Spleen (tissue), 11 donors: ENCODE results near the gene HOXC12. TPM values are rescaled to one million over a fixed set of nuclear protein-coding genes. Genes with fewer than 3 reads are reported as not detected.

ENCODE experiments used
- DNase-seq: peaks from one replicate; pipeline ENCODE4 v3.0.0-alpha.2; 2020
- H3K27ac ChIP-seq, 8 donors: fragments of 200-600 bp; sonication (generic) in 7 of 8; 1 replicate in 4 of 8; 2 replicates in 4 of 8; pipeline versions ENCODE4 v1.5.0 to v1.8.0; 2016 to 2021; ENCODE audit warnings: inconsistent platforms in 4 of 8, mild to moderate bottlenecking in 4 of 8, moderate library complexity in 1 of 8
- H3K27me3 ChIP-seq, 7 donors: fragments of 200-600 bp; sonication (generic) in 6 of 7; replicated peaks in 1 of 7; 1 replicate in 4 of 7; 2 replicates in 3 of 7; pipeline versions ENCODE4 v1.5.0 to v1.8.0; 2016 to 2021; ENCODE audit warnings: inconsistent platforms in 3 of 7, mild to moderate bottlenecking in 1 of 7
- H3K36me3 ChIP-seq, 6 donors: fragments of 200-600 bp; sonication (generic) in 5 of 6; 1 replicate in 4 of 6; 2 replicates in 2 of 6; pipeline versions ENCODE4 v1.5.0 to v1.8.0; 2016 to 2021; ENCODE audit warnings: inconsistent platforms in 2 of 6
- H3K4me1 ChIP-seq, 6 donors: fragments of 200-600 bp; sonication (generic) in 5 of 6; 1 replicate in 3 of 6; 2 replicates in 3 of 6; pipeline versions ENCODE4 v1.5.0 to v1.8.0; 2016 to 2021; ENCODE audit warnings: inconsistent platforms in 3 of 6
- H3K4me3 ChIP-seq, 8 donors: fragments of 200-600 bp; sonication (generic) in 7 of 8; 1 replicate in 4 of 8; 2 replicates in 4 of 8; pipeline versions ENCODE4 v1.5.0 to v1.8.0; 2016 to 2021; ENCODE audit warnings: inconsistent platforms in 4 of 8, mild to moderate bottlenecking in 4 of 8, moderate library complexity in 2 of 8
- H3K9me3 ChIP-seq, 8 donors: fragments of 200-600 bp; sonication (generic) in 7 of 8; 1 replicate in 4 of 8; 2 replicates in 4 of 8; pipeline versions ENCODE4 v1.5.0 to v1.8.0; 2016 to 2021; ENCODE audit warnings: inconsistent platforms in 4 of 8
- CTCF ChIP-seq, 11 experiments: fragments of 200-600 bp in 7 of 11; fragments of 450-650 bp in 4 of 11; sonication (generic) in 4 of 11; IDR thresholded peaks in 8 of 11; conservative IDR thresholded peaks in 3 of 11; 1 replicate in 7 of 11; 2 replicates in 4 of 11; pipeline versions ENCODE4 v1.4.0 to v1.8.0; 2016 to 2021; ENCODE audit warnings: antibody characterized with exemption in 11 of 11, inconsistent platforms in 4 of 11, mild to moderate bottlenecking in 1 of 11
- POLR2A ChIP-seq, 3 donors: fragments of 450-650 bp; IDR thresholded peaks; one replicate each; pipeline ENCODE4 v1.5.1; 2017; ENCODE audit warnings: antibody characterized with exemption in 3 of 3, mild to moderate bottlenecking in 1 of 3
- POLR2AphosphoS5 ChIP-seq, 3 donors: sonication (generic); formaldehyde crosslinking; IDR thresholded peaks; one replicate each; pipeline ENCODE4 v1.5.1; 2017; ENCODE audit warnings: antibody characterized with exemption in 3 of 3
- WGBS, 5 donors: extraction: QIAGEN DNeasy Blood & Tissue Kit in 3 of 5; methylation state at CpG; one replicate each; pipeline versions ENCODE4 v1.1.5 to v1.1.7; 2013 to 2018; 5-methylcytosine and 5-hydroxymethylcytosine counted together
- intact Hi-C: fragments of 100-400 bp; cut with DNase I; formaldehyde crosslinking; loops from one replicate; pipeline ENCODE4 v1.15.0; 2023; ENCODE audit warnings: low total_unique reads
- polyA plus RNA-seq, 3 donors: library from polyadenylated mRNA; stranded (reverse); fragments of 200-250 nt; gene quantifications; one replicate each; pipeline ENCODE4 v1.2.1, GENCODE V29; 2013
- total RNA-seq, 7 donors: library from RNA; depleted of rRNA in 3 of 7; stranded (reverse); fragments of >200 nt in 3 of 7; fragmentation: NEBNext Ultra II Directional in 4 of 7; extraction: Animal tissue kit (Norgen Biotek cat#: 25700) in 4 of 7; gene quantifications; one replicate each; pipeline versions ENCODE4 v1.1.0 to v1.2.1, GENCODE V29; 2016 to 2021
- donor health status: healthy with polysubstance abuse.
- donor health status: DM: no; HTN: no; CAD: no; lungs with moderate emphysema.
- donor health status: DM: no; HTN: no; CAD: no.
- donor health status: Bipolar disorder and iron deficiency.
- donor health status: healthy.
- donor health status: DM: no; HTN: no; CAD: no.
- donor health status: DM: yes; HTN: yes; CAD: no.

The HOXC12 gene
- total and polyA plus RNA-seq, 10 donors, result not detected

- DNase-seq, result no peak
- intact Hi-C loops, result loop anchor here (5.0 kb wide), 1 partner anchor 203 kb away; no protein-coding TSS in a partner anchor
- peak overlapping the region in 2 of 8 donors; percentile 25 to 53 for H3K4me3 ChIP-seq
- no peak overlapping the region for H3K27ac ChIP-seq
- peaks cover 18 to 48% (median 39%) of the 10 kb centered on the region in 6 donors for H3K4me1 ChIP-seq
- TF ChIP-seq POLR2AphosphoS5 (IDR thresholded peaks at IDR 0.05), result no peak
- TF ChIP-seq POLR2A (IDR thresholded peaks at IDR 0.05), result no peak
- no peak for TF ChIP-seq CTCF (IDR thresholded peaks at IDR 0.05 in 8 of 11, conservative IDR thresholded peaks at IDR 0.05 in 3 of 11)
- no peaks in the 10 kb centered on the region for H3K9me3 ChIP-seq
- WGBS, 5 donors, result 4 to 7% (median 4%) methylated on average over 35 of the region's 35 CpGs
- no peaks in the 10 kb centered on the region for H3K36me3 ChIP-seq
- peaks cover 18 to 100% (median 100%) of the 10 kb centered on the region in 7 donors for H3K27me3 ChIP-seq
Measured at GRCh38 chr12:53999559-54000115, 44.9 kb downstream of the HOXC12 start.

- intact Hi-C loops, result loop anchor here (5.0 kb wide), 1 partner anchor 202 kb away; no protein-coding TSS in a partner anchor
- Histone ChIP-seq H3K4me1 (peaks cover 10 to 48% (median 31%) of the 10 kb centered on the region in 6 donors), H3K27me3 (peaks cover 16 to 100% (median 100%) of the 10 kb centered on the region in 7 donors), H3K36me3 (no peaks in the 10 kb centered on the region), H3K27ac (no peak within 1 kb of the TSS), H3K9me3 (no peaks in the 10 kb centered on the region), H3K4me3 (peak within 1 kb of the TSS in 5 of 8 donors; percentile 13 to 53 (median 15))
- DNase-seq, result no peak
- WGBS, 5 donors, result 5 to 8% (median 6%) methylated on average over 40 to 87 of the region's 87 CpGs
- TF ChIP-seq CTCF (IDR thresholded peaks at IDR 0.05 in 8 of 11, conservative IDR thresholded peaks at IDR 0.05 in 3 of 11) (no peak), POLR2A (IDR thresholded peaks at IDR 0.05) (no peak), POLR2AphosphoS5 (IDR thresholded peaks at IDR 0.05) (no peak)
Measured at GRCh38 chr12:54000116-54001114, 45.7 kb downstream of the HOXC12 start, which contains the start of gene HOXC9. HOXC9 (plus strand) TSS chr12:54000161; CDS start chr12:54000189, 28 bp downstream.

DNA sequence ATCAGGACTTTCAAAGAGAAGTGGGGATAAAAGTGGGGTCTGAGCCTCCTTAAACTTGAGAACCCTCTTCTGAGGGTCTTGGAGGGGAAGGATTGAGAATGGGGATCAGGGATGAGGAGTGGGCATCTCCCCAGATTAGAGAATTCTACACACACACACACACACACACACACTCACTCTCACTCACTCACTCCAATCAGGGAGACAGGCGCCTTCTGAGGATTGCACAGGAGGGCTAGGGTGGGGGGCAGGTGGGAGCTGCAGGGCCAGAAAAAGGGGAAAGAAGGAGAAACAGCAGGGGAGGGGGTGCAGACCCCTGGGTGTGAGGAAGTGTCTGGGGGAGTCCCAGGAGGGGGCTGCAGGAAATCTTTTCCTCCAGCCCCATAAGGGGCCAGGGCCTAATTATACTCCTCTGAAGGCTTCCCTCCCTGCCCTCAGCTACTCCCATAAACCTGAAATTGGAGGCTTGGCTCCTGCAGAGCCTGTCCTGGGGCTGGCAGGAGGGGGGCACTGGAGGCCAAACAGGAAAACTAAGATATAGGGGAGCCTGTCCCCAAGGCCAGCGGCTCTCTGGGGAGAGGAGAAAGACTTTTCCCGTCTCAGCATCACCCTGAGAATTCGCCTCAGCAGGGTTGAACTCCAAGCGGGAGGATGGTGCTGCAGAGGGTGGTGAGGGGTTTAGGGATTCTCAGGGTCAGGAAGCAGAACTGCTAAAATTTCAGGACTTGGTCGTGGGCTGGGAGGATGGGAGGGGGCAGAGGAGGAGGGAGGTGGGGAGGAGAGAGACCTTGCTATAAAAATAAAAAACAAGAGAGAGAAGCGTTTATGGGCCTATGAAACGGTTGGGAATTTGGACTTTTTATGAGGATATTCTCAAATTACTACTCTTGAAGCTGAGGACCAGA lies 46.8 kb downstream of the HOXC12 start:
- H3K36me3 ChIP-seq, result no peaks in the 10 kb centered on the region
- no peak overlapping the region for H3K27ac ChIP-seq
- peaks cover 13 to 100% (median 98%) of the 10 kb centered on the region in 7 donors for H3K27me3 ChIP-seq
- H3K9me3 ChIP-seq, result no peaks in the 10 kb centered on the region
- TF ChIP-seq POLR2AphosphoS5 (IDR thresholded peaks at IDR 0.05), result no peak
- TF ChIP-seq CTCF (IDR thresholded peaks at IDR 0.05 in 8 of 11, conservative IDR thresholded peaks at IDR 0.05 in 3 of 11), result no peak
- no peak for TF ChIP-seq POLR2A (IDR thresholded peaks at IDR 0.05)
- no peak overlapping the region for H3K4me3 ChIP-seq
- WGBS, 5 donors, result 23 to 30% (median 26%) methylated on average over 8 of the region's 8 CpGs
- H3K4me1 ChIP-seq, result peaks cover 6 to 48% (median 30%) of the 10 kb centered on the region in 6 donors
- intact Hi-C loops, result loop anchor here (5.0 kb wide), 1 partner anchor 201 kb away; no protein-coding TSS in a partner anchor
- DNase-seq, result peak; percentile 24
